Ovary (tissue), 9 donors: ENCODE measurements around the gene ARGFX. TPM values are rescaled to one million over a fixed set of nuclear protein-coding genes. Genes with fewer than 3 reads are reported as not detected.

Source experiments
- DNase-seq, 5 donors: peaks; one replicate each; pipeline ENCODE4 v3.0.0-alpha.2; 2019 to 2020
- H3K27ac ChIP-seq, 2 donors: fragments of 200-600 bp; one replicate each; pipeline versions ENCODE4 v1.5.1 to v1.8.0; 2019 to 2022
- H3K27me3 ChIP-seq: fragments of 200-600 bp; one replicate; pipeline ENCODE4 v1.8.0; 2022
- H3K36me3 ChIP-seq: fragments of 200-600 bp; sonication (generic); one replicate; pipeline ENCODE4 v1.5.1; 2019
- H3K4me1 ChIP-seq: one replicate; pipeline ENCODE4 v1.8.1; 2013; ENCODE audit warnings: mild to moderate bottlenecking, moderate library complexity; ENCODE audit not compliant: insufficient read depth
- H3K4me3 ChIP-seq: fragments of 200-600 bp; sonication (generic); one replicate; pipeline ENCODE4 v1.5.1; 2017
- H3K9me3 ChIP-seq, 2 donors: fragments of 200-600 bp in 1 of 2; sonication (generic) in 1 of 2; one replicate each; pipeline versions ENCODE4 v1.5.1 to v1.8.1; 2013 to 2019; ENCODE audit warnings: mild to moderate bottlenecking in 1 of 2, moderate library complexity in 1 of 2
- CTCF ChIP-seq, 3 donors: fragments of 450-650 bp in 2 of 3; fragments of 200-600 bp in 1 of 3; IDR thresholded peaks; one replicate each; pipeline versions ENCODE4 v1.5.1 to v1.8.0; 2016 to 2022; ENCODE audit warnings: antibody characterized with exemption in 3 of 3, mild to moderate bottlenecking in 1 of 3
- EP300 ChIP-seq: sonication (generic); formaldehyde crosslinking; IDR thresholded peaks from one replicate; pipeline ENCODE4 v1.6.1; 2017; ENCODE audit warnings: antibody characterized with exemption
- POLR2A ChIP-seq: fragments of 450-650 bp; IDR thresholded peaks from one replicate; pipeline ENCODE4 v1.6.1; 2017; ENCODE audit warnings: antibody characterized with exemption, mild to moderate bottlenecking, moderate library complexity
- WGBS, 3 donors: extraction: QIAGEN DNeasy Blood & Tissue Kit in 1 of 3; methylation state at CpG; one replicate each; pipeline versions ENCODE4 v1.1.5 to v1.1.7; 2013 to 2017; 5-methylcytosine and 5-hydroxymethylcytosine counted together
- intact Hi-C, 4 donors: fragments of 100-400 bp; cut with DNase I; formaldehyde crosslinking; loops; one replicate each; pipeline versions ENCODE4 v1.11.0 to v1.15.1; 2022 to 2023
- polyA plus RNA-seq, 2 donors: library from polyadenylated mRNA; stranded (reverse); fragments of 200-250 nt in 1 of 2; fragments of 350-450 nt in 1 of 2; fragmentation: Illumina TruSeq in 1 of 2; extraction: RNeasy Lipid Tissue Mini Kit (QIAGEN cat#74804) in 1 of 2; gene quantifications; one replicate each; pipeline ENCODE4 v1.2.3, GENCODE V29; 2013 to 2014
- total RNA-seq, 7 donors: library from RNA; depleted of rRNA in 2 of 7; stranded (reverse); fragments of >200 nt in 2 of 7; fragmentation: NEBNext Ultra II Directional in 3 of 7; extraction: Animal tissue kit (Norgen Biotek cat#: 25700) in 3 of 7; gene quantifications; one replicate each; pipeline versions ENCODE4 v1.1.0 to v1.2.4, GENCODE V29; 2016 to 2023
- donor health status: DM: no; HTN: no; CAD: no; lungs with moderate emphysema.
- donor health status: DM: no; HTN: no; CAD: no.
- donor health status: Bipolar disorder and iron deficiency.
- donor health status: DM: yes; HTN: yes; CAD: no.
- donor health status: DM: no; HTN: no; CAD: no.
- donor health status: DM: yes; HTN: yes; CAD: no.

ARGFX gene
- total and polyA plus RNA-seq, 9 donors = not detected

- TF ChIP-seq EP300 = no peak
- no peak for TF ChIP-seq CTCF (IDR thresholded peaks at IDR 0.05)
- no peak for TF ChIP-seq POLR2A
- Histone ChIP-seq H3K36me3 (no peaks in the 10 kb centered on the region), H3K9me3 (no peaks in the 10 kb centered on the region), H3K4me3 (no peak overlapping the region), H3K27ac (no peak overlapping the region), H3K27me3 (no peaks in the 10 kb centered on the region), H3K4me1 (peaks cover 1% of the 10 kb centered on the region)
- no peak for DNase-seq
- WGBS, 3 donors = 92 to 96% (median 95%) methylated on average over 2 of the region's 2 CpGs
- intact Hi-C loops = no loop called here
These were observed 37.0 kb downstream of the ARGFX start for GRCh38 chr3:121604759-121605158.

GRCh38 chr3:121606106-121606505 lies 38.4 kb downstream of the ARGFX start:
- 80 to 84% (median 84%) methylated on average over 4 of the region's 4 CpGs for WGBS, 3 donors
- intact Hi-C loops = no loop called here
- no peak for TF ChIP-seq EP300
- no peaks in the 10 kb centered on the region for H3K9me3 ChIP-seq
- no peak overlapping the region for H3K27ac ChIP-seq
- no peaks in the 10 kb centered on the region for H3K27me3 ChIP-seq
- no peak overlapping the region for H3K4me3 ChIP-seq
- H3K36me3 ChIP-seq = no peaks in the 10 kb centered on the region
- no peaks in the 10 kb centered on the region for H3K4me1 ChIP-seq
- no peak for DNase-seq

Other genes with a start within 250 kb of the ARGFX start
- gene POLQ, start 22.0 kb upstream of the ARGFX start, total RNA-seq = under 1 TPM; 0.10 to 0.55 (median 0.24) TPM
- under 1 TPM; 0.08 to 0.22 TPM for gene POLQ, start 22.0 kb upstream of the ARGFX start, polyA plus RNA-seq
- gene FBXO40, start 25.4 kb downstream of the ARGFX start, total RNA-seq = 1 to 10 TPM in 1 of 7 donors, under 1 TPM in 5, not detected in 1; 0.08 to 1.2 (median 0.17) TPM
- under 1 TPM; 0.11 to 0.63 TPM for gene FBXO40, start 25.4 kb downstream of the ARGFX start, polyA plus RNA-seq
- 10 to 100 TPM in 6 of 7 donors, 1 to 10 TPM in 1; 7.0 to 35.1 (median 13.3) TPM for gene HCLS1, start 93.0 kb downstream of the ARGFX start, total RNA-seq
- 10 to 100 TPM; 11.6 to 45.9 TPM for gene HCLS1, start 93.0 kb downstream of the ARGFX start, polyA plus RNA-seq
- 10 to 100 TPM; 39.6 to 70.5 (median 52.7) TPM for gene GOLGB1, start 181.8 kb downstream of the ARGFX start, total RNA-seq
- 10 to 100 TPM; 18.9 to 31.7 TPM for gene GOLGB1, start 181.8 kb downstream of the ARGFX start, polyA plus RNA-seq